ENCODE results near the gene RBL1.

Gene RBL1

DNA sequence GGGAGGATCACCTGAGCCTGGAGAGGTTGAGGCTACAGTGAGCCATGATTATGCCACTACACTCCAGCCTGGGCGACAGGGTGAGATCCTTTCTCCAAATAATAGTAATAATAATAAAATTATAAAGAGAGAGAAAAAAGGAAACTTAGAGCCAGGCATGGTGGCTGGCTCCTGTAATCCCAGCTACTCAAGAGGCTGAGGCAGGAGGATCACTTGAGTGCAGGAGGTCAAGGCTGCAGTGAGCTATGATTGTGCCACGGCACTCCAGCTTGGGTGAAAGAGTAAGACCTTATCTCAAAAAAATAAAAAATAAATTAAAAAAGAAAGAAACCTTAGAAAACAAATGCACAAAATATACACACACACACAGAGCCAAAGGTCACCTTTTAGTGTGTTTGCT is 139.1 kb downstream of the RBL1 start:
- Histone ChIP-seq H4K91ac (ENCODE audit: low read length) (no peak overlapping the region), H3K36me3 (ENCODE audit: control insufficient read depth in 1 of 2, insufficient read depth in 2 of 2, low read depth in 1 of 2, low read length in 2 of 2) (no peaks in the 10 kb centered on the region), H3K23ac (ENCODE audit: low read length in 2 of 2) (no peak overlapping the region), H3K18ac (ENCODE audit: low read depth in 1 of 2, low read length in 2 of 2) (no peak overlapping the region), H3K4me2 (ENCODE audit: low read length, poor library complexity, severe bottlenecking) (no peak overlapping the region), H4K8ac (ENCODE audit: low read length) (no peak overlapping the region), H3K4me1 (ENCODE audit: control insufficient read depth, insufficient read depth, low read depth, low read length) (no peaks in the 10 kb centered on the region), H3K27ac (ENCODE audit: low read length, poor library complexity, severe bottlenecking) (no peak overlapping the region), H3K27me3 (ENCODE audit: control insufficient read depth in 1 of 2, insufficient read depth in 1 of 2, low read length in 2 of 2) (no peaks in the 10 kb centered on the region), H3K4me3 (ENCODE audit: insufficient read depth in 1 of 2, low read depth in 1 of 2, low read length in 2 of 2) (no peak overlapping the region), H3K9ac (ENCODE audit: low read length) (no peak overlapping the region), H2BK15ac (ENCODE audit: low read depth, poor library complexity, severe bottlenecking) (no peak overlapping the region), H3K14ac (ENCODE audit: low read length in 2 of 2) (no peak overlapping the region), H3K79me1 (replicated peaks; ENCODE audit: low read length, poor library complexity, severe bottlenecking) (no peaks in the 10 kb centered on the region), H3K4ac (ENCODE audit: low read depth in 1 of 2, low read length in 2 of 2) (no peak overlapping the region), H2BK5ac (ENCODE audit: low read depth, low read length, poor library complexity, severe bottlenecking) (no peak overlapping the region), H2AK5ac (ENCODE audit: low read length, severe bottlenecking) (no peak overlapping the region), H2AFZ (ENCODE audit: low read depth, low read length) (no peak overlapping the region), H3K9me3 (ENCODE audit: control insufficient read depth, low read length) (no peaks in the 10 kb centered on the region), H2BK12ac (ENCODE audit: low read length in 2 of 2) (no peak overlapping the region), H2BK120ac (ENCODE audit: low read depth, low read length) (no peak overlapping the region)
- WGBS: no CpG with 5 or more reads among the region's 2 CpGs
- no peak for DNase-seq

DNA sequence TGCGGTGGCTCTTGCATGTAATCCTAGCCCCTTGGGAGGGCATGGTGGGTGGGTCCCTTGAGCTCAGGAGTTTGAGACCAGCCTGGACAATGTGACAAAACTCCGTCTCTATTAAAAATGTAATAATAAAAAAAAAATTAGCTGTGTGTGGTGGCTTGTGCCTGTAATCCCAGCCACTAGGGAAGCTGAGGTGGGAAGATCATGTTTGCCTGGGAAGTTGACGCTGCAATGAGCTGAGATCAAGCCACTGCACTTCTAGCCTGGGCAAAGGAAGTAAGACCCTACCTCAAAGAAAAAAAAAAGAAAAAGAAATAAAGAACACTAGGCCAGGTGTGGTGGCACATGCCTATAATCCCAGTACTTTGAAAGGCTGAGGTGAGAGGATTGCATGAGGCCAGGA is 139.8 kb downstream of the RBL1 start:
- no peak overlapping the region for H4K91ac ChIP-seq (ENCODE audit: low read length)
- H3K23ac ChIP-seq (ENCODE audit: low read length in 2 of 2): no peak overlapping the region
- no peak overlapping the region for H2AFZ ChIP-seq (ENCODE audit: low read depth, low read length)
- H3K18ac ChIP-seq (ENCODE audit: low read depth in 1 of 2, low read length in 2 of 2): no peak overlapping the region
- no peak overlapping the region for H2AK5ac ChIP-seq (ENCODE audit: low read length, severe bottlenecking)
- H3K9ac ChIP-seq (ENCODE audit: low read length): no peak overlapping the region
- H2BK5ac ChIP-seq (ENCODE audit: low read depth, low read length, poor library complexity, severe bottlenecking): no peak overlapping the region
- no peak overlapping the region for H2BK12ac ChIP-seq (ENCODE audit: low read length in 2 of 2)
- no peak overlapping the region for H3K14ac ChIP-seq (ENCODE audit: low read length in 2 of 2)
- DNase-seq: no peak
- no peaks in the 10 kb centered on the region for H3K4me1 ChIP-seq (ENCODE audit: control insufficient read depth, insufficient read depth, low read depth, low read length)
- 100% methylated on average over 3 of the region's 3 CpGs for WGBS
- H3K27me3 ChIP-seq (ENCODE audit: control insufficient read depth in 1 of 2, insufficient read depth in 1 of 2, low read length in 2 of 2): no peaks in the 10 kb centered on the region
- no peak overlapping the region for H2BK120ac ChIP-seq (ENCODE audit: low read depth, low read length)
- peaks cover 4% of the 10 kb centered on the region for H3K79me1 ChIP-seq (replicated peaks; ENCODE audit: low read length, poor library complexity, severe bottlenecking)
- H3K4ac ChIP-seq (ENCODE audit: low read depth in 1 of 2, low read length in 2 of 2): no peak overlapping the region
- H3K4me2 ChIP-seq (ENCODE audit: low read length, poor library complexity, severe bottlenecking): no peak overlapping the region
- no peaks in the 10 kb centered on the region for H3K36me3 ChIP-seq (ENCODE audit: control insufficient read depth in 1 of 2, insufficient read depth in 2 of 2, low read depth in 1 of 2, low read length in 2 of 2)
- no peaks in the 10 kb centered on the region for H3K9me3 ChIP-seq (ENCODE audit: control insufficient read depth, low read length)
- no peak overlapping the region for H3K27ac ChIP-seq (ENCODE audit: low read length, poor library complexity, severe bottlenecking)
- no peak overlapping the region for H4K8ac ChIP-seq (ENCODE audit: low read length)
- H2BK15ac ChIP-seq (ENCODE audit: low read depth, poor library complexity, severe bottlenecking): no peak overlapping the region
- no peak overlapping the region for H3K4me3 ChIP-seq (ENCODE audit: insufficient read depth in 1 of 2, low read depth in 1 of 2, low read length in 2 of 2)

DNA sequence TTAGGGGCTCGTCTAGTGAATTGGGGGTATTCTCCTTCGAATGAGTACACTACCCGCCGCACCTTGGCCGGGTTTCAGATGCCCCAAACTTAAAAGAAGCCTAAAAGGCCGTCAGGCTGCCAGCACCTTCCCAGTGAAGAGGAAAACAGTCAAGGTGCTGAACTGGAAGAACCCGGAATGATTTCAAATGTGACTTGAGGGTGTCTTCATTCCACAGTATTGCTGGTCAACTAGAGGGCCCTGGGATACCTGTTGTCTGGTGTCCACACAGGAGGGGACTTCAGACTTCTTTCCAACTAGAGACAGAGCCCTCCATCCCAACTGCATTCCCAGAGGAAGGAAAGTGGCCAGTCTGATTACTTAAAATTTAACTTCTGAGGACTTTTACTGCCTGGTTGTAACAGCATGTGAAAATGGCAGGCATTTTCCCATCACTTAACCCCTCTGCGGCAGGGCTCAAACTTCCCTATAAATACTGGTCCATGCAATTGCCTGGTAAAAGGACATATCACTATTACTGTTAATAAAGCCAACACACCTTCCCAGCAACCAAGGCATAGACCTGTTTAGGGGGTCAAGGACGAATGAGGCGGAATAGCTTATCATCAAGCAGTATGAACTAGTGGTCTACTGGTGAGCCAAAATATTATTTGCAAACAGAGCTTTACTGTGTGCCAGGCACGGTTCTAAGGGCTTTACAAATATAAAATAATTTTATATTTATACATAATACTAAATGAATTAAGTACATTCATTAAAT is 143.6 kb downstream of the RBL1 start:
- H2BK12ac ChIP-seq (ENCODE audit: low read length in 2 of 2): no peak overlapping the region
- no peaks in the 10 kb centered on the region for H3K27me3 ChIP-seq (ENCODE audit: control insufficient read depth in 1 of 2, insufficient read depth in 1 of 2, low read length in 2 of 2)
- H3K27ac ChIP-seq (ENCODE audit: low read length, poor library complexity, severe bottlenecking): peak overlapping the region; percentile 22
- H2BK120ac ChIP-seq (ENCODE audit: low read depth, low read length): peak overlapping the region; percentile 54
- H3K4me2 ChIP-seq (ENCODE audit: low read length, poor library complexity, severe bottlenecking): peak overlapping the region; percentile 88
- H2BK5ac ChIP-seq (ENCODE audit: low read depth, low read length, poor library complexity, severe bottlenecking): no peak overlapping the region
- no peak overlapping the region for H3K14ac ChIP-seq (ENCODE audit: low read length in 2 of 2)
- no peak overlapping the region for H3K18ac ChIP-seq (ENCODE audit: low read depth in 1 of 2, low read length in 2 of 2)
- peak overlapping the region; percentile 44 for H2BK15ac ChIP-seq (ENCODE audit: low read depth, poor library complexity, severe bottlenecking)
- H3K9me3 ChIP-seq (ENCODE audit: control insufficient read depth, low read length): no peaks in the 10 kb centered on the region
- H3K9ac ChIP-seq (ENCODE audit: low read length): peak overlapping the region; percentile 79
- no peak overlapping the region for H3K23ac ChIP-seq (ENCODE audit: low read length in 2 of 2)
- WGBS: 28% methylated on average over 10 of the region's 11 CpGs
- H3K4me1 ChIP-seq (ENCODE audit: control insufficient read depth, insufficient read depth, low read depth, low read length): peaks cover 2% of the 10 kb centered on the region
- no peak overlapping the region for H4K91ac ChIP-seq (ENCODE audit: low read length)
- DNase-seq: no peak
- peak overlapping the region; percentile 43 to 97 for H3K4me3 ChIP-seq (ENCODE audit: insufficient read depth in 1 of 2, low read depth in 1 of 2, low read length in 2 of 2)
- peak overlapping the region; percentile 57 for H2AFZ ChIP-seq (ENCODE audit: low read depth, low read length)
- H3K36me3 ChIP-seq (ENCODE audit: control insufficient read depth in 1 of 2, insufficient read depth in 2 of 2, low read depth in 1 of 2, low read length in 2 of 2): no peaks in the 10 kb centered on the region
- peak overlapping the region; percentile 82 for H4K8ac ChIP-seq (ENCODE audit: low read length)
- peak overlapping the region in 1 of 2 experiments; percentile 49 for H3K4ac ChIP-seq (ENCODE audit: low read depth in 1 of 2, low read length in 2 of 2)
- peaks cover 9% of the 10 kb centered on the region for H3K79me1 ChIP-seq (replicated peaks; ENCODE audit: low read length, poor library complexity, severe bottlenecking)
- no peak overlapping the region for H2AK5ac ChIP-seq (ENCODE audit: low read length, severe bottlenecking)

- Histone ChIP-seq H2BK120ac (ENCODE audit: low read depth, low read length) (peak within 1 kb of the TSS; percentile 54), H3K9ac (ENCODE audit: low read length) (peak within 1 kb of the TSS; percentile 96), H2BK12ac (ENCODE audit: low read length in 2 of 2) (peak within 1 kb of the TSS in 1 of 2 experiments; percentile 6), H3K4me1 (ENCODE audit: control insufficient read depth, insufficient read depth, low read depth, low read length) (peaks cover 2% of the 10 kb centered on the region), H3K18ac (ENCODE audit: low read depth in 1 of 2, low read length in 2 of 2) (peak within 1 kb of the TSS; percentile 37 to 80), H3K27me3 (ENCODE audit: control insufficient read depth in 1 of 2, insufficient read depth in 1 of 2, low read length in 2 of 2) (no peaks in the 10 kb centered on the region), H3K14ac (ENCODE audit: low read length in 2 of 2) (peak within 1 kb of the TSS in 1 of 2 experiments; percentile 44), H2AFZ (ENCODE audit: low read depth, low read length) (peak within 1 kb of the TSS; percentile 79), H3K36me3 (ENCODE audit: control insufficient read depth in 1 of 2, insufficient read depth in 2 of 2, low read depth in 1 of 2, low read length in 2 of 2) (peaks cover 0 to 2% of the 10 kb centered on the region in 2 experiments), H3K4me3 (ENCODE audit: insufficient read depth in 1 of 2, low read depth in 1 of 2, low read length in 2 of 2) (peak within 1 kb of the TSS; percentile 86 to 97), H3K4ac (ENCODE audit: low read depth in 1 of 2, low read length in 2 of 2) (peak within 1 kb of the TSS in 1 of 2 experiments; percentile 49), H3K79me1 (replicated peaks; ENCODE audit: low read length, poor library complexity, severe bottlenecking) (peaks cover 9% of the 10 kb centered on the region), H2AK5ac (ENCODE audit: low read length, severe bottlenecking) (no peak within 1 kb of the TSS), H3K9me3 (ENCODE audit: control insufficient read depth, low read length) (no peaks in the 10 kb centered on the region), H4K8ac (ENCODE audit: low read length) (peak within 1 kb of the TSS; percentile 82), H2BK15ac (ENCODE audit: low read depth, poor library complexity, severe bottlenecking) (peak within 1 kb of the TSS; percentile 80), H3K23ac (ENCODE audit: low read length in 2 of 2) (peak within 1 kb of the TSS in 1 of 2 experiments; percentile 11), H3K4me2 (ENCODE audit: low read length, poor library complexity, severe bottlenecking) (peak within 1 kb of the TSS; percentile 90), H2BK5ac (ENCODE audit: low read depth, low read length, poor library complexity, severe bottlenecking) (no peak within 1 kb of the TSS), H4K91ac (ENCODE audit: low read length) (no peak within 1 kb of the TSS), H3K27ac (ENCODE audit: low read length, poor library complexity, severe bottlenecking) (peak within 1 kb of the TSS; percentile 22)
- DNase-seq: peak; percentile 98
- WGBS: under 1% methylated on average over 66 of the region's 66 CpGs
Measured at GRCh38 chr20:36951198-36951978, 144.4 kb downstream of the RBL1 start, which contains the start of gene SAMHD1. TSS of gene SAMHD1 (minus strand) at chr20:36951708. CDS start at chr20:36951643, 65 bp downstream.

Data from mesenchymal stem cell (in vitro differentiated cells and primary cell).